Right cardiac atrium (tissue), 5 donors: ENCODE results near the gene BPIFA2. TPM values are rescaled to one million over a fixed set of nuclear protein-coding genes. Genes with fewer than 3 reads are reported as not detected.
A peak's percentile ranks its signal among the peaks of the same experiment; 100 is the strongest.

ENCODE experiments used
- ATAC-seq, 2 donors: fragments of 200-7000 bp; cut with Tn5 transposase; one replicate each; pipeline versions ENCODE4 v1.8.0 to v1.9.1; 2020; ENCODE audit warnings: moderate library complexity in 2 of 2, mild to moderate bottlenecking in 1 of 2
- DNase-seq, 3 donors: peaks; one replicate each; pipeline ENCODE4 v3.0.0-alpha.2; 2020
- H3K27ac ChIP-seq: one replicate; pipeline ENCODE4 v1.5.1; 2013; ENCODE audit warnings: mild to moderate bottlenecking, low read length, control low read depth, moderate library complexity
- H3K27me3 ChIP-seq: one replicate; pipeline ENCODE4 v1.6.1; 2013; ENCODE audit not compliant: control insufficient read depth, insufficient read depth
- H3K4me1 ChIP-seq: one replicate; pipeline ENCODE4 v1.6.1; 2013; ENCODE audit warnings: low read length; ENCODE audit not compliant: control insufficient read depth, insufficient read depth
- H3K4me3 ChIP-seq: one replicate; pipeline ENCODE4 v1.5.1; 2013; ENCODE audit warnings: low read length, control low read depth
- H3K9me3 ChIP-seq: one replicate; pipeline ENCODE4 v1.6.1; 2013; ENCODE audit warnings: low read length; ENCODE audit not compliant: control insufficient read depth
- WGBS: extraction: QIAGEN DNeasy Blood & Tissue Kit; methylation state at CpG from one replicate; pipeline ENCODE4 v1.1.7; 2013; 5-methylcytosine and 5-hydroxymethylcytosine counted together
- intact Hi-C, 4 donors: fragments of 100-400 bp; cut with DNase I; formaldehyde crosslinking; loops; one replicate each; pipeline versions ENCODE4 v1.11.0 to v1.14.0; 2022 to 2023
- polyA plus RNA-seq: library from polyadenylated mRNA; stranded (reverse); fragments of 200-250 nt; gene quantifications from one replicate; pipeline ENCODE4 v1.2.3, GENCODE V29; 2013
- total RNA-seq, 4 donors: library from RNA; stranded (reverse); fragmentation: NEBNext Ultra II Directional; extraction: Animal tissue kit (Norgen Biotek cat#: 25700); gene quantifications; one replicate each; pipeline ENCODE4 v1.2.1, GENCODE V29; 2021
- donor health status: healthy with polysubstance abuse.
- donor health status: DM: no; HTN: yes; CAD: no.
- donor health status: DM: no; HTN: no; CAD: no.
- donor health status: DM: no; HTN: yes; CAD: no; lungs with severe emphysema.
- donor health status: DM: yes; HTN: yes; CAD: no.

BPIFA2 gene
- total and polyA plus RNA-seq, 5 donors: not detected

GRCh38 chr20:33202451-33202850, 34.5 kb downstream of the BPIFA2 start:
- no peak for DNase-seq
- Histone ChIP-seq H3K4me1 (no peaks in the 10 kb centered on the region), H3K4me3 (no peak overlapping the region), H3K27me3 (no peaks in the 10 kb centered on the region), H3K27ac (no peak overlapping the region), H3K9me3 (no peaks in the 10 kb centered on the region)
- 50% methylated on average over 4 of the region's 4 CpGs for WGBS
- intact Hi-C loops: no loop called here
- no peak for ATAC-seq

DNA sequence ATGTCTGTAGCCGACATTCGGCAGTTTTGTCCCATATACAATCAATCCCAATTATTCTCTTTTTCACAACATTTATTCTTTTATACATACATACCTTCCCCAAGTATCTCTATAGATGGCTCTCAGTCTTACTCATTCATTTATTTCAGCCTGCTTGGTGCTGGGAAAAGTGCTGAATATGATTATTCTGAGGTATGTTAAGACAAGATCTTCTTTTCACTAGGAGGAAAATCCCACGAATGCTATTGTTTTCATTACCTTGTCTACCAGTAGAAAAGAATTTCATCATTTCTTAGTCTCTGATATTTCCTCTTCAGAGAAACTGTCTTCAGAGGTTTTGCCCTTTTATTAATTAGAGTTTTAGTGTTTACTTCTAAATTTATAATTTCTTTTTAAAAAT, 35.5 kb downstream of the BPIFA2 start:
- H3K27me3 ChIP-seq: no peaks in the 10 kb centered on the region
- ATAC-seq (no peak), DNase-seq (no peak)
- no peak overlapping the region for H3K27ac ChIP-seq
- no peak overlapping the region for H3K4me3 ChIP-seq
- H3K4me1 ChIP-seq: no peaks in the 10 kb centered on the region
- H3K9me3 ChIP-seq: no peaks in the 10 kb centered on the region
- 81% methylated on average over 3 of the region's 3 CpGs for WGBS
- intact Hi-C loops: no loop called here

GRCh38 chr20:33209789-33210188, 41.8 kb downstream of the BPIFA2 start:
- Histone ChIP-seq H3K4me3 (no peak overlapping the region), H3K4me1 (no peaks in the 10 kb centered on the region), H3K27ac (no peak overlapping the region), H3K27me3 (no peaks in the 10 kb centered on the region), H3K9me3 (no peaks in the 10 kb centered on the region)
- intact Hi-C loops: no loop called here
- ATAC-seq: peak; percentile 61 to 67
- peak; percentile 70 to 83 (median 79) for DNase-seq
- WGBS: 6% methylated on average over 13 of the region's 13 CpGs

DNA sequence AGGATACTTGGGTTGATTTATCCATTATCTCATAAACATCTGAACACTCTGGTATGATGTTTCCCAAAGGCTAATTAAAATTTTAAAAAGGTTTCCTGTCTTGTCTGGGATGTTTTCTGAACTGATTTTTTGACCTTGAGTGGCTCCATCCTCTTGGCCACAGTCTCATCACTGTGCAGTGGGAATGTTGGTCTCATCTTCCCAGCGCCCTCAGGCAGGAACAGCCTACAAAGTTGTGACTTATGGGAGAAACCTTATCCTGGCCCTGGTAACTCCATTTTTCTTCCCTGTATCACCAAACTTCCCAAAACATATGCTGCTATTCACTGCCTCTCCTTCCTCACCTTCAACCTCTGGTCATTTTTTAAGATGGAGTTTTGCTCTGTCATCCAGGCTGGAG, 42.4 kb downstream of the BPIFA2 start:
- H3K4me1 ChIP-seq: no peaks in the 10 kb centered on the region
- 67% methylated on average over 1 of the region's 1 CpG for whole genome bisulfite sequencing
- intact Hi-C loops: no loop called here
- DNase-seq (no peak), ATAC-seq (no peak)
- no peak overlapping the region for H3K4me3 ChIP-seq
- H3K27ac ChIP-seq: no peak overlapping the region
- no peaks in the 10 kb centered on the region for H3K27me3 ChIP-seq
- H3K9me3 ChIP-seq: no peaks in the 10 kb centered on the region

- intact Hi-C loops: no loop called here
- WGBS: 19% methylated on average over 5 of the region's 5 CpGs
- H3K9me3 ChIP-seq: no peaks in the 10 kb centered on the region
- no peak overlapping the region for H3K4me3 ChIP-seq
- no peak overlapping the region for H3K27ac ChIP-seq
- H3K27me3 ChIP-seq: peaks cover 3% of the 10 kb centered on the region
- ATAC-seq (no peak), DNase-seq (no peak)
- no peaks in the 10 kb centered on the region for H3K4me1 ChIP-seq
These were observed 44.0 kb downstream of the BPIFA2 start for GRCh38 chr20:33211817-33212424.

DNA sequence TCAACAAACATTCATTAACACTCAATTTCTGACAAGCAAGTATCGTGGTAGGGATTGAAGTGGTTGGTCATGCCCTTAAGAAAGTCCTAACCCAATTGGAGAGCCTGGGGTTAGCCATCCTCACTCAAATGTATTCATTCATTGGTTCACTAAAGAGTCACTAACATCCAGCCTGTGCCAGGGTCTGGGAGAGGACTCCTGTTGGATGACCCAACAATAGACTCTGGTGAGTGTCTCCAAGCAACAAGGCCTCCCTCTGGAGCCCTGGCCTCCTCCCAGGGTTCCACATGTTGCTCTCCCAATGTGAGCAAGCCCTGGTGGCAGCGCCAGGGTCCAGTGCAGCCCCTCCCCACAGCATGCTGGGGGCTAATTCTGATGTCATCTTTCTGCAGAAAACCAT, 49.1 kb downstream of the BPIFA2 start, which contains the start of gene BPIFA3:
Gene BPIFA3 (plus strand): TSS at position 301 of the 400 bp plus-strand sequence. CDS start 185 bp downstream, outside the sequence.
- Histone ChIP-seq H3K27ac (no peak within 1 kb of the TSS), H3K27me3 (peaks cover 3% of the 10 kb centered on the region), H3K9me3 (no peaks in the 10 kb centered on the region), H3K4me3 (no peak within 1 kb of the TSS), H3K4me1 (no peaks in the 10 kb centered on the region)
- ATAC-seq (no peak), DNase-seq (no peak)
- intact Hi-C loops: no loop called here
- WGBS: 72% methylated on average over 2 of the region's 2 CpGs

DNA sequence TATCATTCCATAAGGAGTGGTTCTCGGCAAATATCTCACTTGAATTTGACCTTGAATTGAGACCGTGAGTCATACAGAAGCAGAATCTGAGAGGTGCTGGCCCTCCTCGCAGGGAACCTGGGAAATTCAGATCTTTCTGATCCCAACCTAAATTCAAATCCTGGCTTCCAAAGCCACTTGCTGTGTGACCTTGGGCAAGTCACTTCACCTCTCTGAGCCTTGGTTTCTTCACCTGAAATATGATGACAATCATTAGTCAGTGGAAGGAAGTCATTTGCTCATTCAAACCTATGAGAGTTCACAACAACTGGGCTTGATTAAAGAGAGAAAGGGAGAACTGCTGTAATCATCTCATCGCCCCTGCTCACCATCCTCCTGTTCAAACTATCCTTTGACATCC, 56.4 kb downstream of the BPIFA2 start:
- ATAC-seq: no peak
- Histone ChIP-seq H3K4me3 (no peak overlapping the region), H3K4me1 (no peaks in the 10 kb centered on the region), H3K27me3 (no peaks in the 10 kb centered on the region), H3K9me3 (no peaks in the 10 kb centered on the region), H3K27ac (no peak overlapping the region)
- 85% methylated on average over 4 of the region's 4 CpGs for WGBS
- intact Hi-C loops: no loop called here
- DNase-seq: no peak

DNA sequence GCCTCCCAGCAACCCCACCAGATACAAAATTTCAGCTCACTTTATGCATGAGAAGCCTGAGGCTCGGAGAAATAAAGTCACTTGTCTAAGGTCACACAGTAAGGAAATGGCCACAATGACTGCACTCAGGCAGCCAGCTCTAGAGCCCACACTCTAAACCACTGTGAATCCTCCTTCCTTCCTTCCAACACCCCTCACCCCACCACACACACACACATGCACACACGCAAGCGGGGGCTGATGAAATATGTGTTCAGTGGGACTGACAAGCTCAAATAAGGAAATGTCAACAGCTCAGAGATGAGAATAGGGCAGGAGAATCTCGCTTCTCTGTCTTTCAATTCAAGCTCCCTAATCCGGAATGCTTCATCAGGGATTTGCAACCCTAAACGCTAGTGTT, 61.9 kb downstream of the BPIFA2 start:
- WGBS: 48% methylated on average over 6 of the region's 6 CpGs
- ATAC-seq: no peak
- H3K27me3 ChIP-seq: no peaks in the 10 kb centered on the region

More for the DNA sequence above, 61.9 kb downstream of the BPIFA2 start:
- Histone ChIP-seq H3K4me1 (no peaks in the 10 kb centered on the region), H3K27ac (no peak overlapping the region), H3K4me3 (no peak overlapping the region), H3K9me3 (no peaks in the 10 kb centered on the region)
- intact Hi-C loops: no loop called here
- no peak for DNase-seq

Other genes with a start within 250 kb of the BPIFA2 start
- gene SUN5, start 163.7 kb upstream of the BPIFA2 start, total RNA-seq: not detected
- not detected for gene SUN5, start 163.7 kb upstream of the BPIFA2 start, polyA plus RNA-seq
- gene BPIFB2, start 160.5 kb upstream of the BPIFA2 start, total RNA-seq: not detected
- not detected for gene BPIFB2, start 160.5 kb upstream of the BPIFA2 start, polyA plus RNA-seq
- gene BPIFB6, start 136.5 kb upstream of the BPIFA2 start, total RNA-seq: not detected
- gene BPIFB6, start 136.5 kb upstream of the BPIFA2 start, polyA plus RNA-seq: not detected
- not detected for gene BPIFB3, start 114.3 kb upstream of the BPIFA2 start, total RNA-seq
- gene BPIFB3, start 114.3 kb upstream of the BPIFA2 start, polyA plus RNA-seq: not detected
- gene BPIFB4, start 88.5 kb upstream of the BPIFA2 start, total RNA-seq: under 1 TPM in 2 of 4 donors, not detected in 2; 0.62 to 0.69 TPM
- not detected for gene BPIFB4, start 88.5 kb upstream of the BPIFA2 start, polyA plus RNA-seq
- gene BPIFA3, start 49.2 kb downstream of the BPIFA2 start, total RNA-seq: not detected
- not detected for gene BPIFA3, start 49.2 kb downstream of the BPIFA2 start, polyA plus RNA-seq
- not detected for gene BPIFA1, start 67.8 kb downstream of the BPIFA2 start, total RNA-seq
- not detected for gene BPIFA1, start 67.8 kb downstream of the BPIFA2 start, polyA plus RNA-seq
- not detected for gene BPIFB1, start 115.1 kb downstream of the BPIFA2 start, total RNA-seq
- not detected for gene BPIFB1, start 115.1 kb downstream of the BPIFA2 start, polyA plus RNA-seq
- 10 to 100 TPM; 22.4 to 27.0 (median 24.6) TPM for gene CDK5RAP1, start 233.4 kb downstream of the BPIFA2 start, total RNA-seq
- gene CDK5RAP1, start 233.4 kb downstream of the BPIFA2 start, polyA plus RNA-seq: 26.0 TPM